ENCODE data around the gene GABBR2. TPM values are rescaled to one million over a fixed set of nuclear protein-coding genes. Genes with fewer than 3 reads are reported as not detected.
"Not testable (repeated sequence)": the region's sequence is repeated elsewhere in the genome, so short reads cannot be mapped to it uniquely, and the experiment has no call there.

GABBR2 gene
- total RNA-seq, 1 experiment from 2014 or later: not detected

- Mint-ChIP-seq H3K4me3 (ENCODE audit: unreplicated experiment) (no peak overlapping the region), H3K9me3 (ENCODE audit: unreplicated experiment) (no peaks in the 10 kb centered on the region), H3K27me3 (ENCODE audit: insufficient read depth, unreplicated experiment) (peaks cover 56% of the 10 kb centered on the region), H3K4me1 (ENCODE audit: insufficient read depth, unreplicated experiment) (no peaks in the 10 kb centered on the region), H3K27ac (ENCODE audit: low read depth, unreplicated experiment) (no peak overlapping the region), H3K36me3 (ENCODE audit: insufficient read depth, unreplicated experiment) (no peaks in the 10 kb centered on the region)
- intact Hi-C loops (cut with micrococcal nuclease): no loop called here
- TF ChIP-seq CTCF (IDR thresholded peaks at IDR 0.05; ENCODE audit: unreplicated experiment): no peak
- no peak for DNase-seq (ENCODE audit: unreplicated experiment)
- no TSS peak for BruUV-seq (replicated peaks)
- POLR2A ChIA-PET: no interaction called here
- CTCF ChIA-PET: no interaction called here
These were observed 118.6 kb downstream of the GABBR2 start for GRCh38 chr9:98590101-98590500.

- Mint-ChIP-seq H3K27ac (ENCODE audit: low read depth, unreplicated experiment) (no peak overlapping the region), H3K36me3 (ENCODE audit: insufficient read depth, unreplicated experiment) (no peaks in the 10 kb centered on the region), H3K27me3 (ENCODE audit: insufficient read depth, unreplicated experiment) (peaks cover 59% of the 10 kb centered on the region), H3K9me3 (ENCODE audit: unreplicated experiment) (no peaks in the 10 kb centered on the region), H3K4me1 (ENCODE audit: insufficient read depth, unreplicated experiment) (no peaks in the 10 kb centered on the region), H3K4me3 (ENCODE audit: unreplicated experiment) (no peak overlapping the region)
- no peak for DNase-seq (ENCODE audit: unreplicated experiment)
- no peak for TF ChIP-seq CTCF (IDR thresholded peaks at IDR 0.05; ENCODE audit: unreplicated experiment)
- ChIA-PET CTCF (no interaction called here), POLR2A (no interaction called here)
- intact Hi-C loops (cut with micrococcal nuclease): no loop called here
- BruUV-seq (replicated peaks): no TSS peak
These were observed 119.6 kb downstream of the GABBR2 start for GRCh38 chr9:98589102-98589501.

GRCh38 chr9:98584853-98585438 is 123.8 kb downstream of the GABBR2 start:
- H3K4me1 Mint-ChIP-seq (ENCODE audit: insufficient read depth, unreplicated experiment); H3K27ac Mint-ChIP-seq (ENCODE audit: low read depth, unreplicated experiment); H3K4me3 Mint-ChIP-seq (ENCODE audit: unreplicated experiment); H3K36me3 Mint-ChIP-seq (ENCODE audit: insufficient read depth, unreplicated experiment); BruUV-seq (replicated peaks); POLR2A ChIA-PET; H3K9me3 Mint-ChIP-seq (ENCODE audit: unreplicated experiment); intact Hi-C loops (cut with micrococcal nuclease); DNase-seq (ENCODE audit: unreplicated experiment): not testable (repeated sequence)
- peaks cover 82% of the 10 kb centered on the region for H3K27me3 Mint-ChIP-seq (ENCODE audit: insufficient read depth, unreplicated experiment)
- CTCF ChIA-PET: interaction anchor here (0.8 to 1.5 kb wide), 2 partner anchors 80 to 191 kb away, joined by 3 read pairs; no protein-coding TSS in a partner anchor

GRCh38 chr9:98584059-98584458 is 124.7 kb downstream of the GABBR2 start:
- CTCF ChIA-PET: interaction anchor here (0.6 to 1.5 kb wide), 4 partner anchors 163 to 391 kb away, joined by 3 read pairs; no protein-coding TSS in a partner anchor
- intact Hi-C loops (cut with micrococcal nuclease): no loop called here
- POLR2A ChIA-PET: no interaction called here
- no peak overlapping the region for H3K4me3 Mint-ChIP-seq (ENCODE audit: unreplicated experiment)
- TF ChIP-seq CTCF (IDR thresholded peaks at IDR 0.05; ENCODE audit: unreplicated experiment): no peak
- no TSS peak for BruUV-seq (replicated peaks)
- peaks cover 83% of the 10 kb centered on the region for H3K27me3 Mint-ChIP-seq (ENCODE audit: insufficient read depth, unreplicated experiment)
- DNase-seq (ENCODE audit: unreplicated experiment): no peak
- H3K36me3 Mint-ChIP-seq (ENCODE audit: insufficient read depth, unreplicated experiment): no peaks in the 10 kb centered on the region
- H3K27ac Mint-ChIP-seq (ENCODE audit: low read depth, unreplicated experiment): no peak overlapping the region
- H3K9me3 Mint-ChIP-seq (ENCODE audit: unreplicated experiment): no peaks in the 10 kb centered on the region
- H3K4me1 Mint-ChIP-seq (ENCODE audit: insufficient read depth, unreplicated experiment): no peaks in the 10 kb centered on the region

- no peaks in the 10 kb centered on the region for H3K4me1 Mint-ChIP-seq (ENCODE audit: insufficient read depth, unreplicated experiment)
- DNase-seq (ENCODE audit: unreplicated experiment): no peak
- CTCF ChIA-PET: interaction anchor here (1.1 to 1.5 kb wide), 2 partner anchors 193 to 392 kb away, joined by 3 read pairs; no protein-coding TSS in a partner anchor
- no peak overlapping the region for H3K27ac Mint-ChIP-seq (ENCODE audit: low read depth, unreplicated experiment)
- no peak overlapping the region for H3K4me3 Mint-ChIP-seq (ENCODE audit: unreplicated experiment)
- H3K36me3 Mint-ChIP-seq (ENCODE audit: insufficient read depth, unreplicated experiment): no peaks in the 10 kb centered on the region
- H3K9me3 Mint-ChIP-seq (ENCODE audit: unreplicated experiment): no peaks in the 10 kb centered on the region
- intact Hi-C loops (cut with micrococcal nuclease): no loop called here
- POLR2A ChIA-PET: no interaction called here
- H3K27me3 Mint-ChIP-seq (ENCODE audit: insufficient read depth, unreplicated experiment): peaks cover 85% of the 10 kb centered on the region
- TF ChIP-seq CTCF (IDR thresholded peaks at IDR 0.05; ENCODE audit: unreplicated experiment): no peak
- BruUV-seq (replicated peaks): no TSS peak
These were observed 125.3 kb downstream of the GABBR2 start for GRCh38 chr9:98583417-98583816.

All from MCF 10A (cell line).